ENCODE measurements around the gene PTPRD.
"Not testable (repeated sequence)": the region's sequence is repeated elsewhere in the genome, so short reads cannot be mapped to it uniquely, and the experiment has no call there.

The PTPRD gene

DNA sequence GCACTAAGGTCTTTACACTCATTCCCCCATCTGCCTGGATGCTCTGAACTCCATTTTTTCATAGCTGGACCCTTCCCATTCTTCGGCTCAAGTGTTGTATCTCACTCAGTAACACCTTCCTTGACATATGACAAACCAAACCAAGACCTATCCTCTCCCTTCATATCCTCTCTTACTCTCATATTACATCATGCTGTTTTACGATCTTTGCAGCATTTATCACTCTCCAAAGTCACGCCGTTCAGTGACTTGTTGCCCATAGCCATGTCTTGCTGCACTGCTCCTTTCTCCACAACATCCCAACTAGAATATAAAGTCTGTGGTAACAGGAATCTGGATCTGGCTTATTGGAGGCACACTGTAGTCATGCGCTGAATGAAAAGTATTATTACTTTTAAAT is 1889.6 kb downstream of the PTPRD start:
- no peak for DNase-seq (ENCODE audit: low read depth)

DNA sequence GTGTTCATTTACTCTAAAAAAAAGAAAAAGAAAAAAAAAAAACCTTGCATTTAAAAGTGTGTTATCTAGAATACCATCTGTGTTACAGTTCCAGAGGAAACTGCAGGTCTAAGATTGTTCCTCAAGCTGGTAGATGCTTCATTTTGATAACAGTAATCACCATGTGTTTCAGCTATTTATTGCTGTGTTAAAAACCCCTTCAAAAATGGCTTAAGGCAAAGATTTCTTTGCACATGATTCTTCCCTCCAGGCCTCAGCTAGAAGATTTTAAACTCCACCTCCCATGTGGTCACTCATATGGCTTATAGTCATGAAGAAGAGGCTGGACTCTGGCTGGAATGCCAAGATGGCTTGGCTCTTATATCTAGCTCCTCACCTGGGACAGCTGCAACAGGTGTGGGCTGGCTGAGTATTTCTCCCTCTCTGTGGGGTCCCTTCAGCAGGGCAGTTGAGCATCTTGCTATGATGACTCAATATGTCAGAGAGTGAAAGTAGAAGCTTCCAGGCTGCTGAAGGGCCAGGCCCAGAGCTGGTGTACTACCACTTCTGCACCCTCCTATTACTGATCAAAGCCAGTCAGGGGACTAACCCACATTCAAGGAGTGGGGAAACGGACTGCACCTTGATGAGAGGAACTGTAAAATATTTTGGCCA is 1892.8 kb downstream of the PTPRD start:
- no peak for DNase-seq (ENCODE audit: low read depth)

DNA sequence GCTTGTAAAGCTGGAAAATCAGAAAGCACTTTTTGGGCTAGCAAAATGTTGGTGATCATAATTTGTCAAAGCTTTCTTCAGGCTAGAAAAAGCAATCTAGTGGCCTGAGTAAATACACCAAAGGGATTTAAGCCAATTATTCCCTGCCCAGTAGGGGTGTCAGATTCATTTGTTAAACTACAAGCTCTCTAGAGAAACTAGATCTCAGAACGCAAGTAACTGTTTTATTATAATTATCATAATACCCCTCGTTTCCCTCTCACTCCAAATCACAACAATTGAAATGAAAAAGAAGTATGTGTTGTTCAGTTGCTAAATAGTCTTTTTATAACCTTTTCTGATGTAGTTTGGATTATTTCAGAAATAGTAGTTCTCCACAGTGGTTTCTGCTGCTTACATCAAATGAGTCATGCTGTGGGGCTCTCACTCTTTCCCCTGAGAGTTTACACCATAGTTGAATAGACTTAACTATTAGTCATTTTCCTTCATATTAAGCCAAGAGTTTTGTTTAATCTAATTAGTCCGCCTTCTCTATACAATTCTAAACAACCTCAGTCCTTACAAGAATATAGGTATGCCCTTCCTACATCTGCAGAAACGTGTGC is 1894.6 kb downstream of the PTPRD start:
- peak; percentile 0 for DNase-seq (ENCODE audit: low read depth)

DNA sequence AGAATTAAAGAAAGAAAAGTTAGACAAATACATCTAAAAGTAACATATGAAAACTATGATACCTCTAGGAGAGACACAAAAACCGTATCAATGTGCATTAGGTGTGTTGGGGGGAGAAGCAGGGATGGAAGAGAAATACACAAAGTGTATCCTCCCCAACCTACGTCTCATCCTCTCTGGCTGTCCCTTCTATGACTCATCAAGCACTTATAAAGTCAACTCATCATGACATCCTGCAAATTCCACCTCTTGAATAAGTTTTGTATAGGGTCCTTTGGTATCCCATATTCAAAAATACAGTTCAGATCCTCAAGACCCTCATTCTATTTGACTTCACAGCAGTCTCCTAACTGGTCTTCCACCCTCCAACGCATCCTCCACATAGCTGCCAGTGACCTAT is 1895.7 kb downstream of the PTPRD start:
- DNase-seq (ENCODE audit: low read depth): no peak

DNA sequence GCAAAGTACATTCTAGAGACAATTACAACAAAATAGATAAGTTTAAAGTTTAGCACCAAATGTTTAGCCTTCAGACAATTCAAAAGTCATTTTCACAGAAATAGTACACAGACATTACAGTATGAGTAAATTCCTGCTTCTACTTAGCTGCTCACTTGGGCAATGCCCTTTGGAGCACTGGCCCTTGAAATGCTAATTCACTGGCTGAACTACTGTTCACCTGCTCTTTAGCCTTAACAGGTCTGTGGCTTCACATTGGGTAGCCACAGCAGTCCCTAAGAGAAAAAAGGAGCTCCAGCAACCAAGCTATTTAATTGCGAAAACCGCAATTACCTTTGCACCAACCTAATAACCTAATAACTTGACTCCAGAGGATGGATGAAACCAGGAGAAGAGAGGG is 1897.0 kb downstream of the PTPRD start:
- no peak for DNase-seq (ENCODE audit: low read depth)

DNA sequence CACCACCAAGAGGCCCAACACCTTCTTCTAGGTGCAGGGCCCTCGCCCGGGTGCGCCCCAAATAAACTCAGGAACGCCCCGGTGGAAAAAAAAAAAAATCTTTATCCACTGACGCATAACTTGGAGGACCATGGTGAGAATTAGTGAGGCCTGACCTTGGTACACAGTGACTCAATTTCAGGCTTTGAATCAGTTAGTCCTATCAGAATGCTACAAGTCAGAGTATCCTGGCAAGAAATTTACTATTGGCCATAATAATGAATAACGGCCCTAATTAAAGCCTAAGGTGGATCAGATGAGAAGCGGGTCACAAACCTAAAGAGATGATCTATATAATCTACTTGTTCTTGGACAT is 1899.0 kb downstream of the PTPRD start:
- no peak for DNase-seq (ENCODE audit: low read depth)

DNA sequence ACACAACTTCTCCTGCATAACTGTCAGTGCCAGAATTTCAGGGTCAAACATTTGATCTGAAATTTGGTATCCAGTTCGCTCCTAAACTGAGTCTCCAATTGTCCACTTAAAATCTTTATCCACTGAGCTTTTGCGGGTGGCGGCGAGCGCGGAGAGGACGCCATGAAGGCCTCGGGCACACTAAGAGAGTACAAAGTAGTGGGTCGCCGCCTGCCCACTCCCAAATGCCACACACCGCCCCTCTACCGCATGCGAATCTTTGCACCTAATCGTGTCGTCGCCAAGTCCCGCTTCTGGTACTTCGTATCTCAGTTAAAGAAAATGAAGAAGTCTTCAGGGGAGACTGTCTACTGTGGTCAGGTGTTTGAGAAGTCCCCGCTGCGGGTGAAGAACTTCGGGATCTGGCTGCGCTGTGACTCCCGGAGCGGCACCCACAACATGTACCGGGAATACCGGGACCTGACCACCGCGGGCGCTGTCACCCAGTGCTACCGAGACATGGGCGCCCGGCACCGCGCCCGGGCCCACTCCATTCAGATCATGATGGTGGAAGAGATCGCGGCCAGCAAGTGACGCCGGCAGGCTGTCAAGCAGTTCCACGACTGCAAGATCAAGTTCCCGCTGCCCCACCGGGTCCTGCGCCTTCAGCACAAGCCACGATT is 1899.5 kb downstream of the PTPRD start:
- no peak for DNase-seq (ENCODE audit: low read depth)

DNA sequence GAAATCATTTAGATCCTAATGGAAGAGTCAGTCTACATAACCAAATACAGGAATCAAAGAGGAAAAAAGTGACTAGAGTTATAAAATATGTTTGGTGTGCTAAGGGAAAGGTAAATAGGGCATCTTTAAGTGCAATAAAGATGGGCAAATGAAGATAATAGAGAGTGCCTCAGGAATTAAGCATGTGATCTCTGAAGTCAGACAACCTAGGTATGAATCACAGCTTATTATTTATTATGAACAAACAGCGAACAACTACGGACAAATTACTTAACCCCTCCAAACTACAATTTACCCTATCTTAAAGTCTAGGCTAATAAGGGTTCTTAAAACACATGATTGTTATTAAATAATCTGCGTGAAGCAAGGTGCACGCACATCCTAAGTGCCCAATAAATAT is 1903.1 kb downstream of the PTPRD start:
- DNase-seq (ENCODE audit: low read depth): no peak

DNA sequence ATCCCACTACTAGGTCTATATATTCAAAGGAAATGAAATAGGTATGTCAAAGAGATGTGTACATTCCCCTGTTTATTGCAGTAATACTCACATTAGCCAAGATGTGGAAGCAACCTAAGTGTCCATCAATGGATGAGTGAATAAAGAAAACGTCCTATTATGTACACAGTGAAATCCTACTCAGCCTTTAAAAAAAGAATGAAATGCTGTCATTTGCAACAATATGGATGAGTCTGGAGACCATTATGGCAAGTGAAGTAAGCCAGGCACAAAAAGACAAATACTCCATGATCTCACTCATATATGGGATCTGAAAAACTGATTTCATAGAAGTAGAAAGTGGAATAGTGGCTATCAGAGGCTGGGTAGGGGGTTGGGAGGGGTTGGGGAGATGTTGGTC is 1904.1 kb downstream of the PTPRD start:
- DNase-seq (ENCODE audit: low read depth): no peak

DNA sequence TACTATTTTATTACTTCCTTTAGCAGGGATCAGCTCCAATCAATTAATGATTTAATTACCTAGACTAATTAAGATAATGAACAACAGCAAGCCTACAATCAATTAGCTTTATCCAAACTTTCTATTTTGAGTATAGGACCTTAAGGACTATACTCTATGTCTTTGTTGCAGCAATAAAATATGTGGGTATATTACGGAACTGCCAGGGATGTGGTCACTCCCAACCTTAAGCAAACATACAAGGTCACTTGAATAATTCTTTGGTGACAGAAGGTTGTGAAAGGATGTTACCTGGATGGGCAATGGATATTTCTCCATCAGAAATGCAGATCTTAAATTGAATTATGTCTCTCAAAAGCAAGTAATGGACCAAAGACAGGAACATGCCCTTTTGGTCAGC is 1905.8 kb downstream of the PTPRD start:
- DNase-seq (ENCODE audit: low read depth): no peak

DNA sequence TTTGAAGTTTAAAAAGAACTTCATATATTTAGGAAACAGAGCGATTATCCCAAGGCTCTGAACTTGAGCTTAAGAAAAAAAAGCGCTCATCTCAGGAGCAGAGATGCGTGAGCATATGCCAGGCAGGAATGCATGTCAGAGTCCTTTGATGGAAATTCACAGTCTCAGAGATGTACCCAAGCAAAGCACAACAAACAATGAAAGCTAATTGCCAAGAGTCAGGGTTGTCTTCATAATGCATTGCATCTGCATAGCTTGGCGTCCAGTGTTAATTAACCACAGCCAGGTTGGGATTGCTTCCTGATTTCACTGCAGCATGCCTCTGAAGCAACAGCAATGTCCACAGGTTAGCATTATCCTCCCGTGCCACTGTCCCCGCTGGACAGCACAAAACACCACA is 1906.3 kb downstream of the PTPRD start:
- no peak for DNase-seq (ENCODE audit: low read depth)

DNA sequence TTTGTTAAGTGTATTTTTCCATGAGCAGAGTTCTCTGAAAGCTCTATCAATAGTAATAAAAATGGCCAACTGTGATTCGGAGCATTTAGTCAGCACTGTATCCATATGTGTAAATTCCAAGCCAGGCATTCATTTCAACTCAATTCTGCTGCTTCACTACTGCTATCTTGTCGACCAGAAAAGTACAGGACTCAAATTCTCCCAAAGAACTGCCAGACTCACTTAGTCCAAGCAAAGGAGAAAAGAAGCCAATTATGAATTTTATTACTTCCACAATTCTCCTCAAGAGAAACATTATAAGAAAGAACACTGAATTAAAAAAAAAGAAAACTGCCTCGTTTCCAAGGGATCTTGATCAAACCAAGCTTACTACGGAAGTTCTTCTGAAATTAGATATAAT is 1906.9 kb downstream of the PTPRD start:
- no peak for DNase-seq (ENCODE audit: low read depth)

DNA sequence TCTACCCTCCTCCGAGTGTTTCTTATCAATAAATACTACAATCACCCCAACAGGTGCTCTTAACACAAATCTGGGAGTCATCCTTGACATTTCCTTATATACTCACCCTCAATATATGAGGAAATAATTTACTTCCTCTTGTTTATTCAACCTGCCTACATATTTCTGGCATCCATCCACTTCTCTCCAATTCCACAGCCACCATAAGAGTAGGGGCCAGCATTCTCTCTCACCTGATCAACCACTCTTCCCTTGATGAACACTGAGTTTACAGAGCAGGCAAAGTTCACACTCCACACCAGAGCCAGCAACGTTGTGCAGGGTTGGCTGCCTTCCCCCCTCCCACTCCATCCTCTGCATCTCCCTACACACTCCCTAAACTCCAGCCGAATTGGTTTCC is 1908.9 kb downstream of the PTPRD start:
- DNase-seq (ENCODE audit: low read depth): no peak

DNA sequence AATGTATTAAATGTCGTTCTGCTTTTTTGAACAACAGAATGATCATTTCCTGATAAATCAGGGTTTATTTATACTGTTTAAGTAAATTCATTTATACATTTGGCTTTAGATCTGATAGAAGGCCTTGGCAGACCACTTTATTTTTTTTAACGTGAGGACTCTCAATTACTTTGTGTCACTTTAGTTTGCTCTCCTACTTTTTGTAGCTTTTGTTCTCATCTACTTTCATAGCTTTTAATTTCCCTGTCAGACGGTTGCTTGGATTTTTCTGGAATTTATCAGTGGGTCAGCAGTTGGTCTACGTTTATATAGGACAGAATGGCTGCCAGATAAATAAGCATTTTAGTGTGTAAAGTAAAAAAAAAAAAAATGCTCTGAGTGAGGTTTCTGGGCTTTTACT is 1910.9 kb downstream of the PTPRD start:
- no peak for DNase-seq (ENCODE audit: low read depth)

DNA sequence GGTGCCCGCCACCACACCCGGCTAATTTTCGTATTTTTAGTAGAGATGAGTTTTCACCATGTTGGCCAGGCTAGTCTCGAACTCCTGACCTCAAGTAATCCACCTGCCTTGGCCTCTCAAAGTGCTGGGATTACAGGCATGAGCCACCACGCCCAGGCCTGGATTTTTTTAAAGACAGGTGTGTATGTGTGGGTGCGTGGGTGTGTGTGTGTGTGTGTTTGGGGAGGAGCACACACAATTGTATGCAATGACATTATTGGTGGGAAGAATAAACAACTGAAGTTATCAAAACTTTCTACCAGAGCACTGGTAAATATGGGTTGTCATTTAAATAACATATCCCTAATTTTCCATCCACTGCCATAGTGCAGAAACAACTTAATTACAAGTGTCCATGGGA is 1915.2 kb downstream of the PTPRD start:
- DNase-seq (ENCODE audit: low read depth): not testable (repeated sequence)

DNA sequence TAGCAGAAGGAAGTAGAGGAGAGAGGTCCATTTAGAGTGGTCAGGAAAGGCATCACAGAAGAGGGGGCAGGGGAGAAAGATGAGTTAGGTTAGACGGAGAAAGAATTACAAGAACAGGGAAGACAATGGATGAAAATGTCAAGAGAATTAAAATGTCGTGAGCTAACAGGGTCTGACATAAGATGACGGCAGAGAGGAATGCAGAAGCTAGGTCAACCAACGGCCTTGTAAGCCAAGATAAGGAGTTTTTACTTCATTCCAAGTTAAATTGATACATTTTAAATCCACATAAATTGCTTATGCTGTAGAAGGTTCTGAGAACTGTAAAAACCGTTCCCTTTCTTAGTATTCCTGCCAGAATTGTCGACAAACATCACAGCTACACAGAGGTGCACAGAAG is 1916.3 kb downstream of the PTPRD start:
- no peak for DNase-seq (ENCODE audit: low read depth)

DNA sequence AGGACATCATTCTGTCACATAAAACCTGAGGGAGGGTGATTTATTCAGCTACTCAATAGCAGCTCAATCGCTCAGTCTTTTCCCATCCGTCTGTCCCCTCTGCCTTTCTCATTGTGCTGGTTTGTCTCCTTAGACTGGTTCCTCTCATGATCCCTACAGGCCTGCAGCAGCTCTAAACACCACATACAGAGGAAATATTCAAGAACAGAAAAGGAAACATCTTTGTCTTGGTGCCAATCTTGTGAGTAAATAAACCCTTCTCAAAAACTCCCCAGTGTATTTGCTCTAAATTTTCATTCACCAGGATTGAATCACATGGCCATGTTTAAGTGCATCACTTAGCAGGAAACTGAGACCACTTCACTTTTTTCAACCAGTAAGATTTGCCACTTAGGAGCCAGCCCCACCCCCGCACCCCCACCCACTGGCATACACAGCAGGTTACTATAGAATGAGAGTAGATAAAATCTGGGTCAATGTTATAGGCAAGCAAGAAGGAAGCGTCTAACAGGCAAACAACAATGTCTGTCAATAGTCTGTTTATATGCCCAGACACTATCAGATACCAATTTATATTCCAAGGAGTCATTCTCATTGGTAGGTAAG is 1917.7 kb downstream of the PTPRD start:
- no peak for DNase-seq (ENCODE audit: low read depth)

DNA sequence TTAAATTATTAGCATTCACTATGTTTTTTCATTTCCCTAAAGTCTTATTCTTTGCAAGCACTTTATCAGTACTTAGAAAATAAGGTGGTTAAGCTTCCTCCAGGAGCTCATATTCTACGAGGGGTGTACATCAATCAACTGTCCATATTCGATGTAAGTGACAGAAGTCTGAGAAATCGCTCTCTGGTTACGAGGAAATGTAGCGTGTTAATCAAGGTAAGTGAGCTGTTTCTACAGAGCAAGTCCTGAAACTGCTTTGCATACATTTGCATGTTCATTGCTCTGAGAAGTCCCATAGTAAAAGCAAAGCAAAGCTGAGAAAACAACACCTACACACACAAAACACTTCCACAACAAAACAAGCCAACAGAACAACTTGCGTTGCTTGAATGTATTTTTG is 1919.3 kb downstream of the PTPRD start:
- DNase-seq (ENCODE audit: low read depth): no peak

DNA sequence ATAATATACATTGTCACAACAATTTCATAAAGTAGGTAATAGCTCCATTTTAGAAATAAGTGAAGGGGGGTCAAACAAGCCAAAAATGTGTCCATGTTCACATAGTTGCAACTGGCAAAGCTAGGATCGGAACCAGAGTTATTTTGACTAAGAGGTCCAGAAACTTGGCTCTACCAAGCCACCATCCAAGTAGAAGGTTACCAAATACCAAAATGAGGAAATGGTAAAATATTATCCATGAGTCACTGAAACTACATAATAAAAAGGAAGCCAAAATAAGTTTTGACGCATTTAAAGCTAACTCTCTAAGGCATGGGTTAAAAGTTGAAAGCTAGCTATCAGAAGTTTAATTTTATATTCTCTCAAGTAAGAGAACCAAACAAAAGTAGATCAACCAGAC is 1926.3 kb downstream of the PTPRD start:
- no peak for DNase-seq (ENCODE audit: low read depth)

DNA sequence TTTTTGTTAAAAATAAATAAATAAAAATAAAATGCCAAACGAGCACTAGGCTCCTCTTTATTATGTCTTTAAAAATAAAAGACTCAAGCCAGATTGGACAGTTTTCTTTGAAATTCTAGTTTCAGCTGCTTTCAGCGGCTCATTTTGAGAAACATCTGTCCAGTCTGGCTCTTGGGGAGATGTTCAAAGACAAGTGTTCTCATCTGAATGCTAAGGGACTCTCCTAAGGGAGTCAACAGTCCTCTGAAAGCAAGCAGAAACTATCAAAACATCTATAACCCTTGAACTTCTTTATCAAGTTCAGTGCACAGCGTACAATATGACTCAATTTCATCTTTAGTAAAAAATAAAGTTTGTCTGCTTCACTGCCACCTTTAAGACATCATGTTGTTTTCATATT is 1927.0 kb downstream of the PTPRD start:
- no peak for DNase-seq (ENCODE audit: low read depth)

DNA sequence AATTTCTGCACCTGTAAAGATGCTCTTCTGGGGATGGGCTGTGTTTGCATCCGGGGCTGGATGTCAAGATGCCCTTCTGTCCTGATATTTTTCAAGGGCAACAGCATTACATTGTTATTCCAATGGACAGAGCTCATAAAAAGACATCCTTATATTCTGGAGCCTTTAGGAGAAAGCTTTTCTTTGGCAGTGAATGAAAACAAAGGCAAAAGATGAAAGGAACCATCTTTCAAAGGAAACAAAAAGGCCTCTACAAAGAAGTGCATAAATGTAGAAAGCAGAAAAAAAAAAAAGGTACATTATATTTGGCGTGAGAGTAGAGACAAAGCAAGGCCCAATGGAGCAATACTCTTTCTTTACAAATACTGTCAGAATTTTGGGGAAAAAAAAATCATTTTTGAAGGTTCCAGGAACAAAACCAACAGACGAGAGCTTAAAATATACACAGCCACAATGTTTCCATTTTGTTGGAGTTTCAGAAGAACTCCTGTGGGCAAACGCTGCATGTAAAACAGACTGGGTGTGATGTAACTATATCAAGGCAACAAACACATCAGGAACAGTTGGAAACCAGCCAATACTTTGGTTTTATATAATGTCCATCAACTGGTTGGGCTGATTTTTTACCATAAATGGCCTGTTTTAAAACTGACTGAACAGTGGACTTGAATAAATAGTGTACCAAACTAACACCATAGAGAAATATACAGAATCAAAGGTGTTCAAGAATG is 1927.7 kb downstream of the PTPRD start:
- DNase-seq (ENCODE audit: low read depth): no peak

DNA sequence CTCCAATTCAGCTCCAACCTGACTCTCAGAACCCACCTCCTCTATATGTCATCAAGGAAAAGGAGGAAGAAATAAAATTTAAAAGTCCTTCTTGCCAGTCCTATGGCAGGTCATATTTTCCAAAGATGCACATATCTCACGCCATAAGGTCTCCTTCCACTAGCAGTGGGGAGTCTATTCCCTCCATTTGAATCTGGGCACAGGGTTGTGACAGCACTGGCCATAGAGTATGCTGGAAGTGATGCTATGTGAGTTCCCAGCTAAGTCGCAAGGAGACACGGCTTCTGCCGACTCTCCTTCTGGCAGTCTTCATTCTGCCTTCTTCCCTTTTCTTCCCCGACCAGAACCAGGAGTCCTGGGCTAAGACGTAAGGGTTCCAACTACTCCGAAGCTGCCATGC is 1929.3 kb downstream of the PTPRD start:
- DNase-seq (ENCODE audit: low read depth): no peak

DNA sequence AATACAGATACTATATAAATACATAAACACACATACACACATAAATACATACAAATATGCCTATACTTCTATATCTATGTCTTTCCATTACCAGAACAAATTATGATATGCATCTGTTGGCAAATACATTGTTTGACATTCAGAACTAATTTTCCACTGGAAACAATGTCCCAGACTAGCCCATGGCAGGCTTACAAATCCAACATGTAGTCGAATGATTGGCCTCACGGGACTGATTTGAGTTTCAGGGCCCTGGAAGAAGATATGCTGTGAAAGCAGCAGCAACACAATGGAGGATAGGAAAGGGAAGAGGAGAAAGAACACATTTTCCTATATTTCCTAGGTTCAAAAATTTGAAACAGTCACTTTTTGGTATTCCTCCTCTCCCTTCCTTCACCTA is 1932.1 kb downstream of the PTPRD start:
- DNase-seq (ENCODE audit: low read depth): no peak
